MCF 10A (cell line): Measurements from ENCODE around the gene HIVEP2. TPM values are rescaled to one million over a fixed set of nuclear protein-coding genes. Genes with fewer than 3 reads are reported as not detected.

Experiments used
- BruUV-seq: library from RNA; stranded (reverse); fragments of 400-500 nt; replicated peaks from 2 replicates; lab custom pipeline; 2021; lab: Mats Ljungman, UMichigan
- CTCF ChIA-PET: fragments of 300-600 bp; sonication (Branson Sonifier 250); formaldehyde crosslinking; extraction: SDS; loops from one replicate; lab custom pipeline; 2021; ENCODE audit warnings: antibody characterized with exemption, inconsistent platforms; lab: Yijun Ruan, JAX
- POLR2A ChIA-PET: fragments of 300-600, 350-650 bp; sonication (Branson Sonifier 250); formaldehyde crosslinking; extraction: SDS; loops from one replicate; lab custom pipeline; 2020; ENCODE audit warnings: antibody characterized with exemption, inconsistent platforms; lab: Yijun Ruan, JAX
- DNase-seq: peaks from one replicate; pipeline ENCODE4 v3.0.0-alpha.2; 2018; ENCODE audit not compliant: unreplicated experiment
- H3K27ac Mint-ChIP-seq: one replicate; pipeline ENCODE4 v1.8.0; 2022; ENCODE audit warnings: mild to moderate bottlenecking, low read depth, mixed read lengths; ENCODE audit not compliant: unreplicated experiment
- H3K27me3 Mint-ChIP-seq: one replicate; pipeline ENCODE4 v1.8.0; 2022; ENCODE audit warnings: mixed read lengths; ENCODE audit not compliant: insufficient read depth, unreplicated experiment
- H3K36me3 Mint-ChIP-seq: one replicate; pipeline ENCODE4 v1.8.0; 2022; ENCODE audit warnings: mild to moderate bottlenecking, moderate library complexity, mixed read lengths; ENCODE audit not compliant: insufficient read depth, unreplicated experiment
- H3K4me1 Mint-ChIP-seq: one replicate; pipeline ENCODE4 v1.8.0; 2022; ENCODE audit warnings: mixed read lengths; ENCODE audit not compliant: insufficient read depth, unreplicated experiment
- H3K4me3 Mint-ChIP-seq: one replicate; pipeline ENCODE4 v1.8.0; 2022; ENCODE audit warnings: mild to moderate bottlenecking, moderate library complexity, mixed read lengths; ENCODE audit not compliant: unreplicated experiment
- H3K9me3 Mint-ChIP-seq: one replicate; pipeline ENCODE4 v1.8.0; 2022; ENCODE audit warnings: mixed read lengths; ENCODE audit not compliant: unreplicated experiment
- intact Hi-C: fragments of 100-400 bp; cut with micrococcal nuclease; formaldehyde crosslinking; loops from 2 replicates; pipeline ENCODE4 v1.14.1; 2022
- total RNA-seq: library from RNA; stranded (reverse); gene quantifications from 2 replicates; pipeline ENCODE4 v1.2.3, GENCODE V29; 2022
- TF ChIP-seq, protein P1 (sequence below): fragments of 200-600 bp; IDR thresholded peaks from one replicate; pipeline ENCODE4 v1.8.0; 2022; ENCODE audit warnings: antibody characterized with exemption, mild to moderate bottlenecking; ENCODE audit not compliant: unreplicated experiment

HIVEP2 gene
- total RNA-seq, 1 experiment from 2014 or later: 23.6 TPM

DNA sequence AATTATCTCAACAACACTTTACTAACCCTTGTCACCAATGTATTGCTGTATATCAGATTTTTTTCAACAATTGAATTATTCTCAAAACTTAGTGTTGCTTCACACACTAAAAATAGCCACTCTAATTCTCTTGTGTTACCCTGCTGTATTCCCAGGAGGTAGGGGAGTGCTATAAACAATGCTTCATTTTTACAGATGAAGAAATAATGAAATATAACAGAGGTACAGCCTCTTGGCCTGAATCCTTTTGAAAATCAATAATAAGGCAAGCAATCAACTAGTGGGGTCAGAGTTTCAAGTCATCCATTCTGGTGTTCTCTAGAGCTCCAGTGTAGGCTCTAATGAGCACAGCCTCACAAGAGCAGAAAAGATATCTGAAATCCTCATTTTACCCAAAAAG is 10.9 kb downstream of the HIVEP2 start:
- intact Hi-C loops: no loop called here
- peaks cover 20% of the 10 kb centered on the region for H3K4me1 Mint-ChIP-seq

GRCh38 chr6:142933701-142934100 is 11.3 kb downstream of the HIVEP2 start:
- no TSS peak for BruUV-seq
- intact Hi-C loops: no loop called here
- H3K9me3 Mint-ChIP-seq: no peaks in the 10 kb centered on the region
- peaks cover 4% of the 10 kb centered on the region for H3K36me3 Mint-ChIP-seq
- no peak overlapping the region for H3K4me3 Mint-ChIP-seq
- DNase-seq: no peak
- TF ChIP-seq, protein P1, sequence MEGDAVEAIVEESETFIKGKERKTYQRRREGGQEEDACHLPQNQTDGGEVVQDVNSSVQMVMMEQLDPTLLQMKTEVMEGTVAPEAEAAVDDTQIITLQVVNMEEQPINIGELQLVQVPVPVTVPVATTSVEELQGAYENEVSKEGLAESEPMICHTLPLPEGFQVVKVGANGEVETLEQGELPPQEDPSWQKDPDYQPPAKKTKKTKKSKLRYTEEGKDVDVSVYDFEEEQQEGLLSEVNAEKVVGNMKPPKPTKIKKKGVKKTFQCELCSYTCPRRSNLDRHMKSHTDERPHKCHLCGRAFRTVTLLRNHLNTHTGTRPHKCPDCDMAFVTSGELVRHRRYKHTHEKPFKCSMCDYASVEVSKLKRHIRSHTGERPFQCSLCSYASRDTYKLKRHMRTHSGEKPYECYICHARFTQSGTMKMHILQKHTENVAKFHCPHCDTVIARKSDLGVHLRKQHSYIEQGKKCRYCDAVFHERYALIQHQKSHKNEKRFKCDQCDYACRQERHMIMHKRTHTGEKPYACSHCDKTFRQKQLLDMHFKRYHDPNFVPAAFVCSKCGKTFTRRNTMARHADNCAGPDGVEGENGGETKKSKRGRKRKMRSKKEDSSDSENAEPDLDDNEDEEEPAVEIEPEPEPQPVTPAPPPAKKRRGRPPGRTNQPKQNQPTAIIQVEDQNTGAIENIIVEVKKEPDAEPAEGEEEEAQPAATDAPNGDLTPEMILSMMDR: no peak
- no peak overlapping the region for H3K27ac Mint-ChIP-seq
- peaks cover 23% of the 10 kb centered on the region for H3K4me1 Mint-ChIP-seq
- no peaks in the 10 kb centered on the region for H3K27me3 Mint-ChIP-seq
- CTCF ChIA-PET: no interaction called here
- POLR2A ChIA-PET: interaction anchor here (0.8 to 0.9 kb wide), 2 partner anchors 8 to 514 kb away, joined by 3 read pairs; no protein-coding TSS in a partner anchor

More for the DNA sequence above, 10.9 kb downstream of the HIVEP2 start:
- no peak for DNase-seq
- Mint-ChIP-seq H3K27me3 (no peaks in the 10 kb centered on the region), H3K27ac (no peak overlapping the region), H3K9me3 (no peaks in the 10 kb centered on the region), H3K4me3 (no peak overlapping the region), H3K36me3 (peaks cover 4% of the 10 kb centered on the region)
- CTCF ChIA-PET: no interaction called here
- TF ChIP-seq, protein P1: no peak
- no TSS peak for BruUV-seq
- POLR2A ChIA-PET: interaction anchor here (0.8 kb wide), 1 partner anchor 514 kb away, joined by 3 read pairs; no protein-coding TSS in a partner anchor

DNA sequence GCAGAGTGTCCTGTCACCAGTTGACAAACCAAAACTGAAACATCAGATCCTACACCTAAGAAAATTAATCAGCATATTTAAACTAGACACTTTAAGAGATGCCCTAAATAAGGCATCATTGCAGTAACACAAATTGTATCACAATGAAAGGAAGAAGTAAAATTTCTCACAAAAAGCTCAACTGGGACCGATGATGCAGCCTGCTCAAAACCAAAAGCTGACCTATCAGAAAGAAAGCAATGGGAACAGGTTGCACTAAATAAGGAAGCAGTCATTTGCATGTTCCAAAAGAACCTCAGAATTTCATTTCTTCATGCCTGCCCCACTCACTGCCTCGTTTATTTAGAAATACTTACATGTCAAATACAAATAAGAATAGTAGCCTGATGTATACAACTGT is 12.1 kb downstream of the HIVEP2 start:
- TF ChIP-seq, protein P1: no peak
- no TSS peak for BruUV-seq
- Mint-ChIP-seq H3K27ac (no peak overlapping the region), H3K36me3 (peaks cover 4% of the 10 kb centered on the region), H3K4me3 (no peak overlapping the region), H3K4me1 (peaks cover 24% of the 10 kb centered on the region), H3K27me3 (no peaks in the 10 kb centered on the region), H3K9me3 (no peaks in the 10 kb centered on the region)
- CTCF ChIA-PET: no interaction called here
- no peak for DNase-seq
- intact Hi-C loops: no loop called here
- POLR2A ChIA-PET: interaction anchor here (0.9 kb wide), 1 partner anchor 9 kb away, joined by 3 read pairs; no protein-coding TSS in a partner anchor

DNA sequence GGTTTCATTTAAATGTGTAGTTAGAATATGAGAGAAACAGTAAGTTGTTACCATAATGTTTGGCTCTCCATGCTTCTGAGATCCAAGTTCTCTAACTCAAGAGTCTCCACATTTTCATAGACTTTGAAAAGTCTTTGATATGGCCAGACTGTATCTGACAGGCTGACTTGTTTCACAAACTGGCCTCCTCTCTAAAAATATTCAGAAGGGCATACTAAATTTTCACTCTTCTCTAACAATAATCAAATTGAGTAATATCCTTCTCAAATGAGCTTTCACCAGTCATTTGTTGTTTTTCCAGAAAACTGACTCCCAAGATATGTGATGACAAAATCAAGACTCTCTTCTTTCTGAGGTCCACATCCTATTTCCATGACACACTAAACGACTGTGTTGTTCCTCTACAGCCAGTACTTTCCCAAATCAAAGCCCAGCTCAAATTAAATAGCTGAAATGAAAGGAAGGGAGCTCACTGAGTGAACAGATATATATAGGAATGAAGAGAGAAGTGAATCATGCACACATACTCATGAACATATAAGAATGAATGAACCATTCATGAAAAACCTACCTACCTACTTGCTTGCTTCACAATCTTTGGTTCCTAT is 15.1 kb downstream of the HIVEP2 start:
- no peak overlapping the region for H3K4me3 Mint-ChIP-seq
- H3K36me3 Mint-ChIP-seq: peaks cover 6% of the 10 kb centered on the region
- no peaks in the 10 kb centered on the region for H3K27me3 Mint-ChIP-seq
- ChIA-PET CTCF (interaction anchor here (0.5 to 0.6 kb wide), 2 partner anchors 9 to 216 kb away, joined by 3 read pairs; no protein-coding TSS in a partner anchor), POLR2A (interaction anchor here (0.7 to 1.2 kb wide), 5 partner anchors 16 to 467 kb away, joined by 3 to 5 read pairs (median 4); no protein-coding TSS in a partner anchor)
- no peaks in the 10 kb centered on the region for H3K9me3 Mint-ChIP-seq
- BruUV-seq: no TSS peak
- peaks cover 45% of the 10 kb centered on the region for H3K4me1 Mint-ChIP-seq
- no peak overlapping the region for H3K27ac Mint-ChIP-seq
- intact Hi-C loops: no loop called here
- TF ChIP-seq, protein P1: no peak
- no peak for DNase-seq
